NK-92 (cell line): ENCODE results near the gene DLG2.

Experiments used
- DNase-seq: peaks from one replicate; lab custom pipeline; 2025; ENCODE audit not compliant: unreplicated experiment; lab: John Stamatoyannopoulos, UW

Gene DLG2

GRCh38 chr11:84056653-84057376 lies 1570.3 kb downstream of the DLG2 start:
- DNase-seq = no peak

- no peak for DNase-seq
These were observed 1582.0 kb downstream of the DLG2 start for GRCh38 chr11:84045146-84045545.

- DNase-seq = no peak
These were observed 1582.4 kb downstream of the DLG2 start for GRCh38 chr11:84044706-84045105.

GRCh38 chr11:84036664-84037194 lies 1590.4 kb downstream of the DLG2 start:
- DNase-seq = no peak

DNA sequence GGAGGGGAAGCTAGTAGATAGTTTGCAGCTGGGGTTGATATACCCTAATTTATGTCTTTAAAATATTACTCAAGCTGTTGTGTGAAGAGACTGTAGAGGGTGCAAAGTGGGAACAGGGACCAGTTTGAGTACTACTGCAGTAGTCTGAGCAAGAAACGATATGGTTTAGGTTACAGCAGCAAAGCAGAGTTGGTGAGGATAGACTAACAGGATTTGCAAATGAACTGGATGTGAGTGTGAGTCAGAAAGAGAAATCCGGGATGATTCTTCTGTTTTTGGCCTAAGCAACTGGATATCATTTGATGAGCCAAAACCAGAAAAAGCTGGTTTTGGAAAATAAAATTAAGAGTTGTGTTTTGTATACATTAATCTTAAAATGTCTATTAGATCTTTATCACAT lies 1591.5 kb downstream of the DLG2 start:
- no peak for DNase-seq

GRCh38 chr11:84034484-84034883 lies 1592.7 kb downstream of the DLG2 start:
- no peak for DNase-seq

DNA sequence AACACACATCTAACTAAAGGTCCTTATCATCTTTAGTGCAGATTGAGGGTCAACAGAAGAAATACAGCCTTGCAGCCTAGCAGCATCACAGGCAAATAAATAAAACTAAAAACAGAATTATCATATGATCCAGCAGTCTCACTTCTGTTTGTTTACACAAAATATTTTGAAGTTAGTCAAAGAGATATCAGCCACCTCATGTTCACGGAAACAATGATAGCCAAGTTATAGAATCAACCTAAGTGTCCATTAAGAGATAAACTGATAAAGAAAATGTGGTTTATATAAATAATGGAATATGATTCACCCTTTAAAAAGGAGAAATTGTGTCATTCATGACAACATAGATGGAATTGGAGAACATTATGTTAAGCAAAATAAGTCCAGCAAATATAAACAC lies 1602.9 kb downstream of the DLG2 start:
- no peak for DNase-seq

DNA sequence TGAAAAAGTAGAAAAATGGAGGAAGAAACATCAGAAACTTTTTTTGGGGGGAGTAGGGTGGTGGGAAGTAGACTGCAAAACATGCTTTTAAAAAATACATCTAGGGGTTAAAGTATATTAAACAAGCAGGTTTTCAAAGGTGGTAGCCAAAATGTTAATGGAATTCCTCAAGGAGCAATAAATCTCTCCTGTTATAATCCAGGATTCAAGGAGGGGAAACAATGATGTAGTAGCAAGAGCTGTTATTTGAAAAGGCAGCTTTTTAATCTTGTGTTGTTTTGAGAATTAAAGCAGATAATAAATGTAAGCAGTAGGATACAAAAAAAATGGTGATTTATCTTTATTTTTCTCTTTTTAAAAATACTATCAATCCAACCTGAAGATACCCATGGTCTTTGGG lies 1604.4 kb downstream of the DLG2 start:
- no peak for DNase-seq

GRCh38 chr11:84022201-84022600 lies 1604.9 kb downstream of the DLG2 start:
- DNase-seq = no peak

DNA sequence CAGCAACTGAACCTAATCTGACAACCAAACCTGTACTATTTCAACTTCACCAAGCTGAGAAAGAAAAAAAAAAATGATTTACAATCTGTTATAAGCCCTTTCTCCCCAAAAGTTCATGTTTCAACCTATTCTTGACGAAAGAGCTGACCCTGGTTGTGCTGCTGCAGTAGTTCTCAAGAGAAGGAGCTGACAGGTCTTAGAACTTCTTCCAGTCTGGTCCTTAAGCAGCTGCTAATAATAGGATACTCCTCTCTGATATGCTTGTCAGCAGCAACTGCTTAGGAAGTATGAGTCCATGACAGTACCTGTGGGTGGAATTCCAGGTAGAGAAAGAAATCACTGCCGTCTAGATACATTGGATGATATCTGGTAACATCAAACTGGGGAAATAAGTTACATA lies 1605.9 kb downstream of the DLG2 start:
- DNase-seq = no peak

- DNase-seq = no peak
These were observed 1607.5 kb downstream of the DLG2 start for GRCh38 chr11:84019571-84020194.

GRCh38 chr11:84014539-84014938 lies 1612.6 kb downstream of the DLG2 start:
- DNase-seq = no peak

GRCh38 chr11:84012171-84012826 lies 1614.8 kb downstream of the DLG2 start:
- DNase-seq = no peak

DNA sequence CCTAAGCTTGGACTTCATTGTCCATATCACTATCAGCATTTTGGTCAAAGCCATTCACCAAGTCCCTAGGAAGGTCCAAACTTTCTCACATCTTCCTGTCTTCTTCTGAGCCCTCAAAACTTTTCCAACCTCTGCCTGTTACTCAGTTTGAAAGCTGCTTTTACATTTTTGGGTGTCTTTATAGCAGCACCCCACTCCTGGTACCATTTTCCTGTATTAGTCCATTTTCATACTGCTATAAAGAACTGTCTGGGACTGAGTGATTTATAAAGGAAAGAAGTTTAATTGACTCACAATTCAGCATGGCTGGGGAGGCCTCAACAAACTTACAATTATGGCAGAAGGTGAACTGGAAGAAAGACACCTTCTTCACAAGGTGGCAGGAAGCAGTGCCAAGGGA lies 1624.0 kb downstream of the DLG2 start:
- DNase-seq = no peak

DNA sequence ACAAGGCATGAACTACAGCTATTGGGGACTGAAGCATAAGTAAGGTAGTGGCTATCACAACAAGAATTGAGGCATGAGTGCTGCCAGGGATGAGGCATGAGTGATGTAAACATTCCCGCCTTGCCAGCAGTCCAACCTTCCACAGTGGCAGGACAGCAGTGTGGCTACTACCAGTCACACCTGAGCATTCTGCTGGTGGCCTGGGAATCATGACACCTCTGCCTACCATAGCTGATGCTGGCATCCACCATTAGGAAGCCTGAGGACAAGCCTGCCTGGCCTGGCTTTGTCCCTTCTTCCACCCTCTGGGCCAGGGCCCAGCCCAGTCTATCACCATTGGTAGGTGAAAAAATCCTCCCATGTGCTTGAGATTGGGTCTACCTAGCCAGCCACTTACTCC lies 1628.2 kb downstream of the DLG2 start:
- no peak for DNase-seq

DNA sequence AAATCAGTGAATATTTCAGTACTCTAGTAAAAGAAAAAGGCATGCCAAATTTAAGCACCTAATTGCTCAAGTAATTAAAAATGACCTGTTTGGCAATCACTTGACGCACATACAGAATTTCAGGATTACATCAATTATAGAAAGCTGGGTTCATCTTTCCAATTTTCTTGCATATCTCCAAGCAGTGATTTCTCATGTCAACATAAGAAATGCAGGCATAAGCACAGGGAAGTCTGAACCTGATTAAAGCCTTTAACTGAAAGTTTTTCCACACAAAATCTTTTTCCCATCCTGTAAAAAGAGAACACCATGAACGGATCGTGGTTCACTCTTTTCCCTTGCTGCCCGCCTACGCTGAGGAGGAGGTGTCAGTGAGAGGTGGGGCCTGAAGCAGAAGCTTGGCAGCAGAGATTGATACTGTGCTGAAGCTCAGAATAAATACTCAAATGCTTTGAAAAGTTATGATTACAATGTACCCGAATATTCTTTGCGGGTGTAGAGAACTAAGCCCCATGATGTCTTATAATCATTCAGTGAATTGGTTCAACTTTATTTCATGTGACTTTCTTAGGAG lies 1636.9 kb downstream of the DLG2 start:
- no peak for DNase-seq

GRCh38 chr11:83982825-83983224 lies 1644.3 kb downstream of the DLG2 start:
- no peak for DNase-seq

DNA sequence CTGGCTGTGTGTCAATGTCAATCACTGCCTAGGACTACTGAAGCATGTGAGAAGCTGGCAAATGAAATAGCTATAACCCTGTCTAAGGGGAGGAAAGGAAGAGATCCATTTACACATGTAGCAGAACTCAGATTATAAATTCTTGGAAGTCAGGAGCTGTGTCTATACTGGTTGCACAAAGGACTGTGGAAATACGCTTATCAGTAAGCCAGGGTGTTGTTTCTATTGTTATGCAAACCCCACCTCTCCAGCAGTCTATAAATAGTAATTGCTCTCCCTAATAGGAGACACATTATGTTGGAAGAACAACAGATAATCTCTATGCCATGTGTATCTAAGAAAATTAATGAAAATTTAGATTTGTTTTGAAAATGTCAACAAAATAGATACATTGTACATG lies 1647.6 kb downstream of the DLG2 start:
- no peak for DNase-seq

DNA sequence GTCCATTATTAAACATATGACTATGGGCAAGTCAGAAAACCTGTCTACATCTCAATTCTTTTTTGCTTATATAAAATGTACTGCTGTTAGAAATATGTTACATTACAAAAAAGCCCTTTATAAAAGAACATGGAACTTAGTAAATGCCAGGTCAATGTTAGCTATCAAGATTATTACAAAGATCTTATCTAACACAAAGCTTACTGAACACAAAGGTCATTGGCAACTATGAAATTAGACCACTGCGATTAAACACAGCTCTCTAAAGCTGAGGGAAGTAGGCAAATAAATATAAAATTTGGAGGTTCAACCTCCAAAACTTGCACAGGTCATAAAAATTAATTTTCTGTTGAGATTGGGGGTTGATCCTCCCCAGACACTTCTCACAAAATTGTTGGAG lies 1648.2 kb downstream of the DLG2 start:
- no peak for DNase-seq

- DNase-seq = no peak
These were observed 1651.1 kb downstream of the DLG2 start for GRCh38 chr11:83976086-83976485.

DNA sequence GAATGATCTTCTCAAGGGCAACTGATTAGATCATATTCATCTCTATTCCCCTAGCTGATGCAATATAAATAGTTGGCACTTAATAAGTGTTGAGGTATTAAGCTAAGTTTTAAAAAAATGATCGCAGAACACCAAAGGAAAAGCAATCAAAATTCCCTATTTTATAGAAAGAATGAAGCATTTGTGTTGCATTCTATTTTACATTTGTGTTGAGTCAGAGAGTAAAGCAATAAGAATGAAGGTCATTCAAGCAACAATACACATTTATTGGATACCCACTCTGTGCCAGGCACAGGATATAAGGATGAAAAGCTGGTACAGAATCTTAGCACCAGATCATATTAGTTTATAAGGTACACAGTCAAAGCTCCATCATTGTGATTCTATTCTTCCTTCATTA lies 1654.6 kb downstream of the DLG2 start:
- DNase-seq = no peak

GRCh38 chr11:83971063-83971462 lies 1656.1 kb downstream of the DLG2 start:
- DNase-seq = no peak
